GM15510 (cell line): Measurements from ENCODE around the gene PKNOX2.

ENCODE experiments used
- POLR2A ChIP-seq: IDR thresholded peaks from 3 replicates; pipeline ENCODE4 v1.6.1; 2011; ENCODE audit warnings: borderline replicate concordance; ENCODE audit not compliant: insufficient read length; ENCODE audit errors: extremely low read depth

PKNOX2 gene

GRCh38 chr11:125174686-125175085 lies 10.1 kb downstream of the PKNOX2 start:
- TF ChIP-seq POLR2A = no peak

- no peak for TF ChIP-seq POLR2A
Observed at GRCh38 chr11:125175166-125175565, 10.6 kb downstream of the PKNOX2 start.

GRCh38 chr11:125175896-125176575 lies 11.5 kb downstream of the PKNOX2 start:
- no peak for TF ChIP-seq POLR2A

GRCh38 chr11:125176866-125177265 lies 12.3 kb downstream of the PKNOX2 start:
- no peak for TF ChIP-seq POLR2A

- no peak for TF ChIP-seq POLR2A
Observed at GRCh38 chr11:125177543-125177942, 13.0 kb downstream of the PKNOX2 start.

GRCh38 chr11:125179346-125179745 lies 14.8 kb downstream of the PKNOX2 start:
- TF ChIP-seq POLR2A = no peak

- TF ChIP-seq POLR2A = no peak
Observed at GRCh38 chr11:125179895-125180294, 15.3 kb downstream of the PKNOX2 start.

- TF ChIP-seq POLR2A = no peak
Observed at GRCh38 chr11:125180413-125181305, 16.1 kb downstream of the PKNOX2 start.

GRCh38 chr11:125182573-125182972 lies 18.0 kb downstream of the PKNOX2 start:
- no peak for TF ChIP-seq POLR2A

- no peak for TF ChIP-seq POLR2A
Observed at GRCh38 chr11:125183641-125184040, 19.1 kb downstream of the PKNOX2 start.

GRCh38 chr11:125188021-125188420 lies 23.5 kb downstream of the PKNOX2 start:
- TF ChIP-seq POLR2A = no peak

- no peak for TF ChIP-seq POLR2A
Observed at GRCh38 chr11:125190566-125190965, 26.0 kb downstream of the PKNOX2 start.

- TF ChIP-seq POLR2A = no peak
Observed at GRCh38 chr11:125192183-125192582, 27.6 kb downstream of the PKNOX2 start.

GRCh38 chr11:125192717-125193415 lies 28.3 kb downstream of the PKNOX2 start:
- no peak for TF ChIP-seq POLR2A

GRCh38 chr11:125193416-125193726 lies 28.8 kb downstream of the PKNOX2 start:
- TF ChIP-seq POLR2A = no peak
